Inferior parietal cortex (tissue), 1 donor: ENCODE data around the gene ODC1.

Experiments used
- DNase-seq: peaks from one replicate; pipeline ENCODE4 v3.0.0-alpha.2; 2016; ENCODE audit errors: extremely low spot score

Gene ODC1

GRCh38 chr2:10400978-10401951 is 46.9 kb downstream of the ODC1 start:
- DNase-seq, result no peak

GRCh38 chr2:10400568-10400977 is 47.6 kb downstream of the ODC1 start:
- no peak for DNase-seq

GRCh38 chr2:10400002-10400401 is 48.1 kb downstream of the ODC1 start:
- DNase-seq, result no peak

DNA sequence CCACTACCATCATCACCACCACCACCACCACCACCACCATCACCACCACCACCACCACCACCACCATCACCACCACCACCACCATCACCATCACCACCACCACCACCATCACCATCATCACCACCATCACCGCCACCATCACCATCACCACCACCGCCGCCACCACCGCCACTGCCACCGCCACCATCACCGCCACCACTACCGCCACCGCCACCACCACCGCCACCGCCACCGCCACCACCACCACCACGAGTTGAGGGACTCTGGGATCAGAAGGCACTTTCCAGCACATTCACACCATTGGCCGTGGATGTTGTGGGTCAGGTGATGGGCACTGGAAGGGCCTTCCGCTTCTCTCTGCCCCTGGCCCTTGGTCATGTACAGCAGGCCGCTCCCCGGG is 48.8 kb downstream of the ODC1 start:
- DNase-seq, result no peak

DNA sequence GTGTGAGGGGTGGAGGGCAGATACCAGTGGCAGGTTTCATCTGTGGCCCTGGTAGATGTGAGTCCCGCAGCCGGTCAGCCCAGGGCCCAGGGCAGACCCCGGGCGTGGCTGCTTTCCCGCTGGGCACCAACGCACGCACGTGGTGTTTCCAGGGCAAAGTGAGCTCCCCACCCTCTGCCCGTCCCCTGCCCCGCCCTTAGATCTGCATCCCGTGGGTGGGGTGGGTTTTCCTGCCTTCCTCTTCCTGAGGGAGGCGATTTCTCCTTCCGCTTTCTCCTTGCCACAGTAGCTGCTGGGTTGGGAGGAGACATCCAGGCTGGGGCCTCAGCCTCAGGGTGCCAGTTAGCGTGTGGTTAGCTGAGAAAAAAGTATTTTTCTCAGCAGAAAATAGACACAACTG is 49.6 kb downstream of the ODC1 start:
- DNase-seq, result no peak

DNA sequence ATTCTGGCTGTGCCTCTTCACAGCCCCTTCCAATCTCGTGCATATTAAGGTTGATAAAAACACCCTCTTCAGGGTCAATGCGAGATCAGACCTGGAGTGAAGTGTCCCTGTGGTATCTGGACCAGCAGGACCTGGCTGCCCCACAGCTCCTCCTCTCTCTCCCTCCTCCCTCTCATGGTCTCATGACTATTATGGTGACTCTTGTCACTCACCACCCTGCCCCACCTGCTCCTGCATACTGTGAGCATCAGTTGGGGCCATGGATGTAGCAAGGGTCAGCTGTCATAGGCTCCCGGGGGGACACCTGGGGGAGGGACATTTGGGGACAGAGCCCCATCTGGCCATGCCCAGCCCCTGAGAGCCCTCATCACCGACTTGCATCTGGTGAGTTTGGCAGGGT is 50.2 kb downstream of the ODC1 start:
- DNase-seq, result no peak

GRCh38 chr2:10397297-10397875 is 50.7 kb downstream of the ODC1 start:
- DNase-seq, result no peak

DNA sequence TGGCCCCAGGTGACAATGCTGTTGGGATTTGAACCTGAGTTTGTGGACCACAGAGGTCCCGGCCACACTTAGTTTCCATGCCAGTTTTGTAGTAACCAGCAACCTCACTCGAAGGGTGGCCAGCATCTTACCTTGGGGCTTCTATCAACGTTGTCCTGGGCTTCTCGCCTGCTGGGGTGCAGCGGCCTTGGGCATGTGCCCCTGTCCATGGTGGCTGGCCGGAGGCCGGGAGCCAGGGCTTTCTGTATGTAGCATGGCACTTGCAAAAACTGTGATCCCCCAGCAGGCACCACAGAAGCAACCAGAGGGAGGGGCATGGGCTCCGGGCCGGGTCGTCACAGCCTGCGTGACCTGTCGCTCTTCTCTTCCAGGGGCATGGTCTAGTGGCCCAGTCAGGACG is 51.7 kb downstream of the ODC1 start:
- DNase-seq, result no peak

DNA sequence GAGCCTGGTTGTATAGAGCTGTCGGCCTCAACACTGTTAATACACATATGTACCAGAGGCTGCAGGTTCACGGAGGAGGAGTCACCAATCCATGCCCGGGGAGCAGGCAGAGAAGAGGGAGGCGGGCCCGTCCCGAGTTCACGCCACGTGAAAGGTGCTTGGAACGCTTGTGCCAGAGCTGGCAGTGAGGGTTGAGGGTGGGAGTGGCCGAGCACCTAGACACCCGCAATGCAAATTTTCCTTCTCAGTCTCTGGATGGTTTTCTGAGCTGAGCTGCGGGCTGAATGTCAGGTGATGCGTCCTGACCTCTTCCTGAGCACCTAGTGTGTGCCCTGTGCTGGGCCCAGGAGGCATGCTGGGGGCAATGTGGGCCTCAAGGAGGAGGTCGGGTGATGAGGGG is 52.2 kb downstream of the ODC1 start:
- no peak for DNase-seq

DNA sequence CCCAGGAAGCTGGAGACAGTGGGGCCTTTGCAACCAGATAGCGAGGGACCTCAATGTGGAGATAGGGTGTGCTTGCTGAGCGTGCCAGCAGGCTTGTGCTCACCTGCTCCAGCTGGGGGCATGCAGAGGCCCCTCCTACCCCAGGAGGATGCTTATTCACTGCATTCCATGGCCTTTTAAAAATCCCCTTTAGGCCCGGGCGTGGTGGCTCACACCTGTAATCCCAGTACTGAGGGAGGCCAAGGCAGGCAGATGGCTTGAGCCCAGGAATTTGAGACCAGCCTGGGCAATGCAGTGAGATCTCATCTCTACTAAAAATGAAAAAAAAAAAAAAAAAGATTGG is 54.5 kb downstream of the ODC1 start:
- DNase-seq, result no peak

DNA sequence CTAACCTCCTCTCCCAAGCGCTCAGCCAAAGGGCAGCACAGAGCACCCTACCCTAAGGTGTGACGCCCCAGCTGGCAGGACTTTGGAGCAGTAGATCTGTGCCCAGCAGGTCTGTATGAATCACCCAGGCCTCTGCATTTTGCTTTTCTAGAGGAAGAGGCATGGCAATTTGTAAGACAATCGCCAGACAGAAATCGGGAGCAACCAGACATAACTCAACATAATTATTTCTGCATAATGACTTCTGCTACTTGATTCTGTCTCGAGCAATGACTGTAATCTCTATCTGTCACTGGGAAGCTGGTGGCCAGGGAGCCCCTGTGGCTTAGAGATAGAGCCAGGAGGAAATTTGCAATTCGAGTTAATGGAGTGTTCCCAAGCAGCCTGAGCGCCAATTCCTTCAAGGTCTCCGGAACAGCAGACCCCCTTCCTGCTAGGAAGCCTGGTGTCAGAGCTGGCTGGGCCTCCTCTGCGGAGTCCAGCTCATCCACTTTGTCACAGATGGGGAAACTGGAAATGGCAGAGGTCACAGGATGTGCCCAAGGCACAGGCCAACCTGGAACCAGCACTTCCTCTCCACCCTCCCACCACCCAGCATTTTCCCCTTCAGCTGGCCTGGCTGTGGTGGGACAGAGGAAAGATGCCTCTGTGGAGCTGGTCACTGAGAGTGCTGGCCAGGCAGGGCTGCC is 55.0 kb downstream of the ODC1 start:
- no peak for DNase-seq

DNA sequence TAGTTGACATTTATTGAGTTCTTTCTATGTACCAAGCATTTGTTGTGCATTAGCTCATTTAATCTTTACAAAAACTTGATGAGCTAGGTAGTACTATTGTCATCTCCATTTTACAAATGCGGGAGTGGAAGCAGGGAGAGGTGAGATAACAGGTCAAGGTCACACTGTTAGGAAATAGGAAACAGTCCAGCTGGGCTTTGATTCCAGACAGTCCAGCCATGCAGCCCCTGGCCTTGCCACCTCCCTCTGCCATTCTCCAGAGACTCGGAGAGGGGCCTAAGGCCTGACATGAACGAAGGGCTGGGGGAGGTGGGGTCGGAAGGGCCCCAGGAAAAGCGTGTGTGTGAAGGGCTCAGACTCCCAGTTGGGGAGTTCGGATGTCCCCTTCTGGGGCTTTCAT is 55.6 kb downstream of the ODC1 start:
- no peak for DNase-seq

- no peak for DNase-seq
Measured at GRCh38 chr2:10392100-10392499, 56.0 kb downstream of the ODC1 start.

DNA sequence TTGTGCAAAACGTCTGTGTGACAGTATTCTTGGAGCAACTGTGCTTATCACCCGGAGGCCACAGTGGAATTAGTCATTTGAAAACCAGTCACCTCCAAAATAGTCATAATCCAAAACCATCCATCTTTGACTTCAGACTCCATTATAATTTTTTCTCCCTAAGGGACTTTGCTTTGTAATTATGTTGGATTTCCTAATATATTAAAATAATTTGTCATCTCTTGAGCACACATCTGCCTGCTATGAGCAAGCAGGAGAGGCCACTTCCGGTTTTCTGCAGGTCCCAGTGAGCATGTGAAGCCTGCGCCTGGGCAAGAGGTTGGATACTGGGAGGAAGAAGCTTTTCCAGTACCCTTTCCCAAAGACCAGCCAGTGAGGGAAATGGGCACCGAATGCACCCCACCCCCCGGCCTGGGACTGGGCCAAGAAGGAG is 57.7 kb downstream of the ODC1 start:
- DNase-seq, result no peak
